GM15510 (cell line): ENCODE measurements around the gene GALNT14.

Experiments
- POLR2A ChIP-seq: IDR thresholded peaks from 3 replicates; pipeline ENCODE4 v1.6.1; 2011; ENCODE audit warnings: borderline replicate concordance; ENCODE audit not compliant: insufficient read length; ENCODE audit errors: extremely low read depth

GALNT14 gene

GRCh38 chr2:31033032-31033431 is 105.2 kb downstream of the GALNT14 start:
- no peak for TF ChIP-seq POLR2A

- no peak for TF ChIP-seq POLR2A
Observed at GRCh38 chr2:31032475-31032874, 105.8 kb downstream of the GALNT14 start.

GRCh38 chr2:31031132-31031706 is 107.0 kb downstream of the GALNT14 start:
- no peak for TF ChIP-seq POLR2A

GRCh38 chr2:31028417-31028816 is 109.8 kb downstream of the GALNT14 start:
- TF ChIP-seq POLR2A, result no peak

GRCh38 chr2:31027549-31027948 is 110.7 kb downstream of the GALNT14 start:
- TF ChIP-seq POLR2A, result no peak

GRCh38 chr2:31023541-31023940 is 114.7 kb downstream of the GALNT14 start:
- TF ChIP-seq POLR2A, result no peak

- TF ChIP-seq POLR2A, result no peak
Observed at GRCh38 chr2:31020713-31021112, 117.5 kb downstream of the GALNT14 start.

GRCh38 chr2:31018280-31018679 is 120.0 kb downstream of the GALNT14 start:
- no peak for TF ChIP-seq POLR2A

GRCh38 chr2:31016648-31017047 is 121.6 kb downstream of the GALNT14 start:
- TF ChIP-seq POLR2A, result no peak

- TF ChIP-seq POLR2A, result no peak
Observed at GRCh38 chr2:31014516-31014915, 123.7 kb downstream of the GALNT14 start.

- TF ChIP-seq POLR2A, result no peak
Observed at GRCh38 chr2:31013301-31013700, 124.9 kb downstream of the GALNT14 start.

- TF ChIP-seq POLR2A, result no peak
Observed at GRCh38 chr2:31012406-31012805, 125.8 kb downstream of the GALNT14 start.

GRCh38 chr2:31011587-31011986 is 126.7 kb downstream of the GALNT14 start:
- TF ChIP-seq POLR2A, result no peak

GRCh38 chr2:31008561-31009114 is 129.6 kb downstream of the GALNT14 start:
- TF ChIP-seq POLR2A, result no peak

GRCh38 chr2:31004257-31004656 is 134.0 kb downstream of the GALNT14 start:
- no peak for TF ChIP-seq POLR2A

- no peak for TF ChIP-seq POLR2A
Observed at GRCh38 chr2:31003749-31004148, 134.5 kb downstream of the GALNT14 start.

GRCh38 chr2:31002537-31003150 is 135.6 kb downstream of the GALNT14 start:
- TF ChIP-seq POLR2A, result no peak

GRCh38 chr2:31000970-31001369 is 137.3 kb downstream of the GALNT14 start:
- TF ChIP-seq POLR2A, result no peak

GRCh38 chr2:30998672-30999071 is 139.6 kb downstream of the GALNT14 start:
- no peak for TF ChIP-seq POLR2A
